ENCODE measurements around the gene TAT.

The TAT gene

DNA sequence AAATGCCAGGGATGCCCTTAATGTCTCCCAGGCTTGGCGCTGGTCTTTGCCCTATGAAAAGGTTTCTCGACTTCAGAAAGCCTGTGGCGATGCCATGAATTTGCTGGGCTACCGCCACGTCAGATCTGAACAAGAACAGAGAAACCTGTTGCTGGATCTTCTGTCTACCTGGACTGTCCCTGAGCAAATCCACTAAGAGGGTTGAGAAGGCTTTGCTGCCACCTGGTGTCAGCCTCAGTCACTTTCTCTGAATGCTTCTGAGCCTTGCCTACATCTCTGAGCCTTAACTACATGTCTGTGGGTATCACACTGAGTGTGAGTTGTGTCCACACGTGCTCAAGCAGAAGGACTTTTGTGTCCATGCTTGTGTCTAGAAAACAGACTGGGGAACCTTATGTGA is 39.2 kb downstream of the TAT start:
- no peak for DNase-seq (ENCODE audit: low read depth)

DNA sequence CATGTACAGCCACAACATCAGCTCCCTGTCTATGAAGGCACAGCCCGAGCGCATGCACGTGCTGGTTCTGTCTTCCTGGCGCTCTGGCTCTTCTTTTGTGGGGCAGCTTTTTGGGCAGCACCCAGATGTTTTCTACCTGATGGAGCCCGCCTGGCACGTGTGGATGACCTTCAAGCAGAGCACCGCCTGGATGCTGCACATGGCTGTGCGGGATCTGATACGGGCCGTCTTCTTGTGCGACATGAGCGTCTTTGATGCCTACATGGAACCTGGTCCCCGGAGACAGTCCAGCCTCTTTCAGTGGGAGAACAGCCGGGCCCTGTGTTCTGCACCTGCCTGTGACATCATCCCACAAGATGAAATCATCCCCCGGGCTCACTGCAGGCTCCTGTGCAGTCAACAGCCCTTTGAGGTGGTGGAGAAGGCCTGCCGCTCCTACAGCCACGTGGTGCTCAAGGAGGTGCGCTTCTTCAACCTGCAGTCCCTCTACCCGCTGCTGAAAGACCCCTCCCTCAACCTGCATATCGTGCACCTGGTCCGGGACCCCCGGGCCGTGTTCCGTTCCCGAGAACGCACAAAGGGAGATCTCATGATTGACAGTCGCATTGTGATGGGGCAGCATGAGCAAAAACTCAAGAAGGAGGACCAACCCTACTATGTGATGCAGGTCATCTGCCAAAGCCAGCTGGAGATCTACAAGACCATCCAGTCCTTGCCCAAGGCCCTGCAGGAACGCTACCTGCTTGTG is 40.0 kb downstream of the TAT start:
- no peak for DNase-seq (ENCODE audit: low read depth)

DNA sequence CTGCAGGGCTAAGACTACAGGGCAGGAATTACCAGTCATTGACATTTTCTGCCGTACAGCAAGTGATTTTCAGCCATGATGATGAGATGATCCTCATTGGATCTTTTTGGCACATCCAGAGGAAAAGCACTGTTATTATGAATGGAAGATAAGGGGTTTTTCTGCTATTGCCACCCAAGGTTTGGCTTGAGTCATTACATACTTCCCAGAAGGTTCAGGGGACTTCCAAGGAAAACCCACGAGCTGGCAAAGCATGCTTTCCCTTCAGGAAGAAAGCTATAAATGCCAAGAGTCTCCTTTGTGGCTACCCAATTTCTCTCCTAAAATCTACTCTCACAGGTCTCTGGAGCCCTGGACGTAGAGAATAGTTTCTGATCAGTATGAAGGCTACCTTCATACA is 44.5 kb downstream of the TAT start:
- DNase-seq (ENCODE audit: low read depth): no peak

DNA sequence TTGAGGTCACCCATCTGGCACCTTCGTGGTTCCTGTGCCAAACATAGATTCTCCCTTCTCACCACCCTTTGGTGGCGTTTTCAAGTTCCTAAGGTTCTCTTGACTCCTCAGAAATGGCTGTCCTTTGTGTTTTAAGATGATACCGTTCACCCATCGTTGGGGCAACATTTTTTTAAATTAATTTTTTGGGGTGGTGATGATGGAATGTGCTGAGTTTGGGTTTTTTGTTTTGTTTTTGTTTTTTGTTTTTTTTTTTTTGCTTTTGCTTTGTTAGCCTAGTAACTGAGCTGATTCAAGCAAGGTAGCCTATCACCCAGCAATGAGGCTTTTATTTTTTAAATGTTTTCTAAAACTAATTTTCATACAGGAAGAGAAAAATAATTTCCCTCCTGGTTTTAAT is 48.0 kb downstream of the TAT start:
- no peak for DNase-seq (ENCODE audit: low read depth)

DNA sequence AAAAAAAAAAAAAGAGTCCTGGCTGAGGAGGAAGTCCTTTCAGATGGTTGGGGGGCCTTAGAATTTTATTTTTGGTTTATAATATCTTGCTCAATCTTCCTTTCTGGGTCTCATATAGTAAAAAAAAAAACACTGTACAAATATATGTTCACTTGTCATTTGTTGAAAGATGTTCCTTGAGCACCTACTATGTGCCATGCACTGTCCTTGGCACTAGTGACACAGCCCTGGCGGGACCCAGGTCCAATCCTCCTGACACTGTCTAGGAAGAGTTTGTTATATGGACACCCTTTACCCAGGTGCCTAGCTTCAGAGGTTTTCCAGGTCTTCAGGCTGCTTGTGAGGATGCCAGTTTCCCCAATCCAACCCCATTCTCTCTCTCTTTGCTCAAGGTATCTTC is 48.6 kb downstream of the TAT start:
- DNase-seq (ENCODE audit: low read depth): no peak

DNA sequence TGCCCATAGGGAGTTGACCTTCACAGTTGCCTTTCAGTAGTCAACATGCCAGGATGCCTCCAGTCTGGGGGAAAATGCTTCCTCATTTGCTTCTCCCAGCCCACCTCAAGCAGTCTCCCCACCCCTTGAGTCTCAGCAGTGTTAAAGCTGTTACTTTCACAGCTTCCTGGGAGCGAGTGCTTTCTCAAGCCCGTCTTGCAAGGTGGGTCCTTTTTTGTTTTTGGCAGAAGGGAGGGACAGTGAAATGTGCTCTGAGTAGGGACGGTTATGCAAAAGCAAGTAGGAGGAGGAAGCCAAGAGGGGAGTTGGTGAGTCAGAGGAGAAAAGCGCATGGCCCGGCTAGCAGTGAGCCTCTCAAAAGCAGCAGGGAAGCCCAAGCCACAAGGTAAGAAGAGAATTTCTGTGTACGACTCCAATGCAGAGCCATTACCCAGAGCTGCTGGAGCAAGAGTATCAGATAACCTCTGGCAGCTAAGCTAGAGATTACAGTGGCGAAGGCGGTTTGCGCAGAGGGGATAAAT is 50.7 kb downstream of the TAT start, which contains the start of gene CHST4:
Gene CHST4 (plus strand): TSS at position 316 of the 521 bp plus-strand sequence. CDS start 10,252 bp downstream, outside the sequence.
- DNase-seq (ENCODE audit: low read depth): no peak

DNA sequence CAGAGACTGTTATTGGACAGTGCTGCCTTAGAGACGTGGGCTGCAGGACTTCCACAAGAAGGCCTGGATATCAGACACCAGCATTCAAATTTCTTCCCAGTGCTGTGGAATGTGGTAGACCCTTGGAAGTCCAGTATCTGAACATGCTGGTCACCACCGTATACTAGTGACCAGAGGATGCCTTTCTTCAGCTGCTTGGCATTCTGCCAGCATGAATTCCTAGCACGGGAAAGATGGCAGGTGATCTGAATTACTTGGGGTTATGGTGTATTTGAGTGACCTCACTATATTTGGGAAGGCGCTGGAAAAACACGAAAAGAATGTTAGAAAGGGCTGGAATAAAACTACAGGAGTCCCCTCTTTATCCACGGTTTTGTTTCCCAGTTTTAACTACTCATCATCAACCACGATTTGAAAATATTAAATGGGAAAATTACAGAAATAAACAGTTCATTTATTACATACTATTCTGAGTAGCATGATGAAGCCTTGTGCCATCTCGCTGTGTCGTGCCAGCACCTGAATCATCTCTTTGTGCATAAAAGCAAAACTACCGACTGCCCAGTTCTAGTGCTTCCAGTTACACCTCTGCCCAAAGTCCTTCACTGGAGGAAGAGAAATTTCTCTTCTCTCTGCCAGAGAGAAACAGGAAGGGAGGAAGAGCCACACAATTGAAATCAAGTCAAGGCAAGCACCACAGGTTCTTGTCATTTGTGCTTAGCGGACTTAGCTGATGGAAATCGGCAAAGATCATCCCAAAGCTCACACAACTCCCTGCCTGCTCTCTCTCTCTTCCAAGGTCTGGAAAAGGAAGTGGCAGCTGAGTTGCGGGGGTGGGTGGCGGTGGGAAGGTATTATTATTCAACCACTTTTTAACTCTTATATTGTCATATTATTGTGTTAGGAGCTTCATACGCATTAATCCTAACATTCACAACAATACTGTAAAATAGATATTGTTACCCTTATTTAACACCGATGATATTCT is 52.0 kb downstream of the TAT start:
- DNase-seq (ENCODE audit: low read depth): no peak

DNA sequence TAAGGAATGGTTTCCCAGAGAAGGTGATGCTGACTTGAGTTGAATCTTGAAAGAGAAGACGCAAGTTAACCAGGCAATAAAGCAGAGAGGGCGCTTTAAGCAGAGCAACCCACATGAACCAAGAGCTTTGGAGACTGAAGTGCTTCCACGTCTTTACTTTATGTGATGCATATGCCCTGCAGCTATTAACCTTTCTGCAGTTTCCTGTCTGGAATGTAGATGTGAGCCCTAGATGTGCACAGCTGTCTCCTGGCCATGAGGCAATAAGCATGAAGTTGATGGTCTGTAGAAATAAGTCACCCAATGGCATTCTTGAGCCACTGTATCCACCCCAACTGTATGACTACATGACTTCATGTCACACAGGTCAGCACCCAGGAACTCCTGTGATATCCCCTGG is 56.3 kb downstream of the TAT start:
- DNase-seq (ENCODE audit: low read depth): no peak

Data from T-helper 22 cell (primary cell).